Astrocyte (in vitro differentiated cells and primary cell): Measurements from ENCODE around the gene PDLIM1. TPM values are rescaled to one million over a fixed set of nuclear protein-coding genes. Genes with fewer than 3 reads are reported as not detected.

Source experiments
- DNase-seq: peaks from one replicate; pipeline ENCODE4 v3.0.0-alpha.2; 2010; ENCODE audit warnings: low read depth
- FAIRE-seq: peaks from 2 replicates; lab custom pipeline; 2011; peaks lifted over from hg19 to GRCh38; lab: Jason Lieb, UNC
- H2AFZ ChIP-seq: 2 replicates; pipeline ENCODE4 v1.6.0; 2012; ENCODE audit warnings: low read depth, low read length, inconsistent platforms
- H3K27ac ChIP-seq: 2 replicates; pipeline ENCODE4 v1.5.1; 2011; ENCODE audit warnings: low read depth, low read length, inconsistent platforms
- H3K27me3 ChIP-seq: 2 replicates; pipeline ENCODE4 v1.6.0; 2011; ENCODE audit warnings: low read length, inconsistent platforms; ENCODE audit not compliant: insufficient read depth
- H3K36me3 ChIP-seq: 2 replicates; pipeline ENCODE4 v1.5.1; 2011; ENCODE audit warnings: low read length, inconsistent platforms; ENCODE audit not compliant: insufficient read depth
- H3K4me1 ChIP-seq: 2 replicates; pipeline ENCODE4 v1.5.1; 2011; ENCODE audit warnings: low read length, inconsistent platforms; ENCODE audit not compliant: insufficient read depth
- H3K4me2 ChIP-seq: 2 replicates; pipeline ENCODE4 v1.6.0; 2012; ENCODE audit warnings: low read length, inconsistent platforms
- H3K4me3 ChIP-seq: 2 replicates; pipeline ENCODE4 v1.5.1; 2011; ENCODE audit warnings: low read depth, mild to moderate bottlenecking, low read length, inconsistent platforms; ENCODE audit not compliant: insufficient read depth
- H3K79me2 ChIP-seq: 2 replicates; pipeline ENCODE4 v1.6.0; 2012; ENCODE audit warnings: mild to moderate bottlenecking, low read length, inconsistent platforms; ENCODE audit not compliant: insufficient read depth
- H3K9ac ChIP-seq: 2 replicates; pipeline ENCODE4 v1.6.0; 2012; ENCODE audit warnings: mild to moderate bottlenecking, low read length, inconsistent platforms
- H3K9me3 ChIP-seq: 2 replicates; pipeline ENCODE4 v1.5.1; 2012; ENCODE audit warnings: low read depth, mild to moderate bottlenecking, low read length, inconsistent platforms; ENCODE audit not compliant: insufficient read depth
- H4K20me1 ChIP-seq: 2 replicates; pipeline ENCODE4 v1.6.0; 2012; ENCODE audit warnings: low read length, inconsistent platforms; ENCODE audit not compliant: insufficient read depth
- H3K27ac Mint-ChIP-seq: one replicate; pipeline ENCODE4 v1.8.0; 2021; ENCODE audit warnings: mild to moderate bottlenecking, mixed read lengths; ENCODE audit not compliant: unreplicated experiment
- H3K27me3 Mint-ChIP-seq: one replicate; pipeline ENCODE4 v1.8.0; 2021; ENCODE audit warnings: low read depth, mixed read lengths; ENCODE audit not compliant: unreplicated experiment
- H3K36me3 Mint-ChIP-seq: one replicate; pipeline ENCODE4 v1.8.0; 2021; ENCODE audit warnings: low read depth, mixed read lengths; ENCODE audit not compliant: unreplicated experiment
- H3K4me1 Mint-ChIP-seq: one replicate; pipeline ENCODE4 v1.8.0; 2021; ENCODE audit warnings: low read depth, mixed read lengths; ENCODE audit not compliant: unreplicated experiment
- H3K4me3 Mint-ChIP-seq: one replicate; pipeline ENCODE4 v1.8.0; 2021; ENCODE audit warnings: mild to moderate bottlenecking, moderate library complexity, mixed read lengths; ENCODE audit not compliant: unreplicated experiment
- H3K9me3 Mint-ChIP-seq: one replicate; pipeline ENCODE4 v1.8.0; 2021; ENCODE audit warnings: mild to moderate bottlenecking, mixed read lengths; ENCODE audit not compliant: unreplicated experiment
- EZH2 ChIP-seq: IDR thresholded peaks from 2 replicates; pipeline ENCODE4 v1.6.1; 2012; ENCODE audit warnings: mild to moderate bottlenecking, low read length, inconsistent platforms; ENCODE audit not compliant: insufficient read depth
- total RNA-seq: library from RNA; stranded (reverse); gene quantifications from 2 replicates; pipeline ENCODE4 v1.2.1, GENCODE V29; 2021
- TF ChIP-seq, protein P1 (sequence below): IDR thresholded peaks from 2 replicates; pipeline ENCODE4 v1.5.1; 2011; ENCODE audit warnings: low read depth, mild to moderate bottlenecking, inconsistent platforms, low read length, moderate library complexity; ENCODE audit not compliant: insufficient read depth

The PDLIM1 gene
- total RNA-seq, 1 donor from 2014 or later = 320 TPM

DNA sequence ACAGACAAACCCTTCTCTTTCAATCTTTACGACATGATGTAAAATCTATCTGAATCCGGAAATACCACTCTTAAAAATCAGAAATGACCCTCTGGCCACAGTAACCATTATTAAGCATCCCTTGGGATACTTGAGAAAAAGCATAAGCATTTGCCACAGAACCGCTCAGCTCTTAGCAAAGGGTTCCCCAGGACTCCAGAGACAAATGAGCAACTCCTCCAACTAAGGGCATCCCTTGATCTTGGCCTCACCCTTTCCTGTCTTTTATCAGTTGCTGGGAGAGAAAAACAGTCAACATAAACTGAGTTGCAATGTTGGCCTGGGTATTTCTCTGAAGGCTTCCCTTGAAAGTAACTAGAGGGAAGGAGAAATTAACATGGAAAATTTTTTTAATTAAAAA is 3.5 kb downstream of the PDLIM1 start:
- peaks cover 14% of the 10 kb centered on the region for H3K4me1 ChIP-seq
- Mint-ChIP-seq H3K27me3 (no peaks in the 10 kb centered on the region), H3K9me3 (no peaks in the 10 kb centered on the region), H3K4me3 (peak overlapping the region; percentile 23), H3K27ac (no peak overlapping the region), H3K36me3 (peaks cover 4% of the 10 kb centered on the region), H3K4me1 (peaks cover 41% of the 10 kb centered on the region)
- peak overlapping the region; percentile 34 for H3K4me2 ChIP-seq
- H3K27me3 ChIP-seq = no peaks in the 10 kb centered on the region
- no peaks in the 10 kb centered on the region for H3K9me3 ChIP-seq
- no peak overlapping the region for H3K27ac ChIP-seq
- DNase-seq (no peak), FAIRE-seq (no peak)
- no peak overlapping the region for H3K4me3 ChIP-seq
- no peak overlapping the region for H3K9ac ChIP-seq
- H3K79me2 ChIP-seq = peaks cover 83% of the 10 kb centered on the region
- H4K20me1 ChIP-seq = peaks cover 59% of the 10 kb centered on the region
- no peak for TF ChIP-seq EZH2
- TF ChIP-seq, protein P1, sequence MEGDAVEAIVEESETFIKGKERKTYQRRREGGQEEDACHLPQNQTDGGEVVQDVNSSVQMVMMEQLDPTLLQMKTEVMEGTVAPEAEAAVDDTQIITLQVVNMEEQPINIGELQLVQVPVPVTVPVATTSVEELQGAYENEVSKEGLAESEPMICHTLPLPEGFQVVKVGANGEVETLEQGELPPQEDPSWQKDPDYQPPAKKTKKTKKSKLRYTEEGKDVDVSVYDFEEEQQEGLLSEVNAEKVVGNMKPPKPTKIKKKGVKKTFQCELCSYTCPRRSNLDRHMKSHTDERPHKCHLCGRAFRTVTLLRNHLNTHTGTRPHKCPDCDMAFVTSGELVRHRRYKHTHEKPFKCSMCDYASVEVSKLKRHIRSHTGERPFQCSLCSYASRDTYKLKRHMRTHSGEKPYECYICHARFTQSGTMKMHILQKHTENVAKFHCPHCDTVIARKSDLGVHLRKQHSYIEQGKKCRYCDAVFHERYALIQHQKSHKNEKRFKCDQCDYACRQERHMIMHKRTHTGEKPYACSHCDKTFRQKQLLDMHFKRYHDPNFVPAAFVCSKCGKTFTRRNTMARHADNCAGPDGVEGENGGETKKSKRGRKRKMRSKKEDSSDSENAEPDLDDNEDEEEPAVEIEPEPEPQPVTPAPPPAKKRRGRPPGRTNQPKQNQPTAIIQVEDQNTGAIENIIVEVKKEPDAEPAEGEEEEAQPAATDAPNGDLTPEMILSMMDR = no peak
- no peak overlapping the region for H2AFZ ChIP-seq
- no peaks in the 10 kb centered on the region for H3K36me3 ChIP-seq

DNA sequence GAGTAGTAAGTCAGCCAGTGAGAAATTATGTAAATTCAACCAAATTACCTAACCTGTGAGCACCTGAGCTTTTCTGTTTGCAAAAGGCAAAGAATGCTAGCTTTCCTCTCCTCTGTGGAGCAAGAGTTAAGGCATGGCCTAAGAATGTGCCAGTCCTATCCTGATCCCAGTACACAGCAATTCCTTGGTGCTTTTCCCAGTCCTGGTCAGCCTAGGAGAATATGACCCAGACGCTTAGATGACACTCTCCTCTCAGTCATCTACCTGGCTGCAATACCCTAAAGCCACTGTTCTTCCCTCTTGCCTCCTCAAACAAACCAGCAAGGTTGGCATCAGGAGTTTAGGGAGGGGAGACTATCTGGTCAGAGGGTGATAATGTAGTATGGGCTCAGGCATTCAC is 4.1 kb downstream of the PDLIM1 start:
- H3K27ac Mint-ChIP-seq = no peak overlapping the region

DNA sequence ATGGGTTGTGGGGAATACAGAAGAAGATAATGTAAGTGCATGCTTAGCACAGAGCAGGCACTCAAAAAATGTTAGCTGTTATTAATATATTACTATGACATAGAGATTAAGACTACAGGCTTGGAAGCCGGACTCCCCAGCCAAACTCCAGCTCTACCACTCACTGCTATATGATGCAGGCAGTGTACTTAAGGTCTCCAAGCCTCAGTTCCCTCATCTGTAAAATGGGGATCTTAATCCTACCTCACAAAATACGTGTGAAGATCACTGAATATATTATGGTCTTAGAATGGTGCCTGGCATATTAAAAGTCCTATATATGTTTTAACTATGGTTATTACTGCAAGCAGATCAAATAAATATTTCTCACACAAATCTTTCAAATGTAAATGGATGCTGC is 5.2 kb downstream of the PDLIM1 start:
- TF ChIP-seq EZH2 = no peak
- TF ChIP-seq, protein P1 = no peak
- H3K4me1 Mint-ChIP-seq = peaks cover 57% of the 10 kb centered on the region
- H3K9me3 Mint-ChIP-seq = no peaks in the 10 kb centered on the region

More for the DNA sequence above, 4.1 kb downstream of the PDLIM1 start:
- Mint-ChIP-seq H3K36me3 (peaks cover 4% of the 10 kb centered on the region), H3K9me3 (no peaks in the 10 kb centered on the region), H3K4me1 (peaks cover 47% of the 10 kb centered on the region), H3K4me3 (peak overlapping the region; percentile 23), H3K27me3 (no peaks in the 10 kb centered on the region)
- no peak for FAIRE-seq
- H3K36me3 ChIP-seq = no peaks in the 10 kb centered on the region
- H3K4me2 ChIP-seq = peak overlapping the region; percentile 34
- no peak overlapping the region for H3K4me3 ChIP-seq
- TF ChIP-seq, protein P1 = no peak
- TF ChIP-seq EZH2 = no peak
- no peak for DNase-seq
- no peaks in the 10 kb centered on the region for H3K27me3 ChIP-seq
- H4K20me1 ChIP-seq = peaks cover 65% of the 10 kb centered on the region
- H3K79me2 ChIP-seq = peaks cover 87% of the 10 kb centered on the region
- no peak overlapping the region for H2AFZ ChIP-seq
- no peak overlapping the region for H3K27ac ChIP-seq
- peaks cover 14% of the 10 kb centered on the region for H3K4me1 ChIP-seq
- no peaks in the 10 kb centered on the region for H3K9me3 ChIP-seq
- no peak overlapping the region for H3K9ac ChIP-seq

More for the DNA sequence above, 5.2 kb downstream of the PDLIM1 start:
- Mint-ChIP-seq H3K27ac (no peak overlapping the region), H3K4me3 (no peak overlapping the region), H3K36me3 (peaks cover 4% of the 10 kb centered on the region), H3K27me3 (no peaks in the 10 kb centered on the region)
- peaks cover 97% of the 10 kb centered on the region for H3K79me2 ChIP-seq
- H3K36me3 ChIP-seq = no peaks in the 10 kb centered on the region
- no peak overlapping the region for H2AFZ ChIP-seq
- DNase-seq (no peak), FAIRE-seq (no peak)
- no peak overlapping the region for H3K9ac ChIP-seq
- H4K20me1 ChIP-seq = peaks cover 75% of the 10 kb centered on the region
- no peak overlapping the region for H3K4me2 ChIP-seq
- H3K27ac ChIP-seq = no peak overlapping the region
- H3K9me3 ChIP-seq = no peaks in the 10 kb centered on the region
- no peak overlapping the region for H3K4me3 ChIP-seq
- H3K4me1 ChIP-seq = peaks cover 10% of the 10 kb centered on the region
- H3K27me3 ChIP-seq = no peaks in the 10 kb centered on the region
